Keratinocyte (primary cell): ENCODE results near the gene BNIP3. TPM values are rescaled to one million over a fixed set of nuclear protein-coding genes. Genes with fewer than 3 reads are reported as not detected.

Experiments
- DNase-seq: peaks from one replicate; pipeline ENCODE4 v3.0.0-alpha.2; 2011; ENCODE audit warnings: low read depth, missing footprints, low spot score
- FAIRE-seq: peaks from 2 replicates; lab custom pipeline; 2011; peaks lifted over from hg19 to GRCh38; lab: Jason Lieb, UNC
- H2AFZ ChIP-seq: 2 replicates; pipeline ENCODE4 v1.6.0; 2012; ENCODE audit warnings: low read length, control low read depth, inconsistent platforms; ENCODE audit not compliant: control insufficient read depth
- H3K27ac ChIP-seq: 2 replicates; pipeline ENCODE4 v1.5.1; 2011; ENCODE audit warnings: low read length; ENCODE audit not compliant: control insufficient read depth, insufficient read depth
- H3K27me3 ChIP-seq: 3 replicates; pipeline ENCODE4 v1.6.0; 2011; ENCODE audit warnings: low read length; ENCODE audit not compliant: control insufficient read depth, insufficient read depth; ENCODE audit errors: extremely low read depth
- H3K36me3 ChIP-seq, 2 experiments: 2 replicates in 1 of 2; 3 replicates in 1 of 2; pipeline ENCODE4 v1.5.1; 2011; ENCODE audit warnings: low read length in 2 of 2, mild to moderate bottlenecking in 1 of 2; ENCODE audit not compliant: control insufficient read depth in 2 of 2, insufficient read depth in 2 of 2; ENCODE audit errors: extremely low read depth in 1 of 2
- H3K4me1 ChIP-seq: 3 replicates; pipeline ENCODE4 v1.5.1; 2011; ENCODE audit warnings: low read length; ENCODE audit not compliant: control insufficient read depth, insufficient read depth; ENCODE audit errors: extremely low read depth
- H3K4me2 ChIP-seq: 3 replicates; pipeline ENCODE4 v1.6.0; 2011; ENCODE audit warnings: low read depth, low read length; ENCODE audit not compliant: control insufficient read depth, insufficient read depth; ENCODE audit errors: extremely low read depth
- H3K4me3 ChIP-seq, 3 experiments: fragments of 200-600 bp in 1 of 3; sonication (generic) in 1 of 3; 2 replicates in 2 of 3; 3 replicates in 1 of 3; pipeline ENCODE4 v1.5.1; 2011 to 2016; ENCODE audit warnings: low read length in 3 of 3, mild to moderate bottlenecking in 3 of 3, control low read depth in 2 of 3, inconsistent platforms in 1 of 3, low read depth in 1 of 3, mixed read lengths in 1 of 3, mixed run types in 1 of 3, moderate library complexity in 1 of 3; ENCODE audit not compliant: control insufficient read depth in 2 of 3, insufficient read depth in 2 of 3; ENCODE audit errors: extremely low read depth in 1 of 3
- H3K79me2 ChIP-seq: 2 replicates; pipeline ENCODE4 v1.6.0; 2012; ENCODE audit warnings: low read length; ENCODE audit not compliant: control insufficient read depth, insufficient read depth
- H3K9ac ChIP-seq: 3 replicates; pipeline ENCODE4 v1.6.0; 2011; ENCODE audit warnings: low read length; ENCODE audit not compliant: control insufficient read depth, insufficient read depth; ENCODE audit errors: extremely low read depth
- H3K9me1 ChIP-seq: 3 replicates; pipeline ENCODE4 v1.6.0; 2011; ENCODE audit warnings: low read length; ENCODE audit not compliant: control insufficient read depth, insufficient read depth; ENCODE audit errors: extremely low read depth
- H3K9me3 ChIP-seq: 2 replicates; pipeline ENCODE4 v1.5.1; 2012; ENCODE audit warnings: low read depth, low read length; ENCODE audit not compliant: control insufficient read depth
- H4K20me1 ChIP-seq: 3 replicates; pipeline ENCODE4 v1.6.0; 2011; ENCODE audit warnings: low read length; ENCODE audit not compliant: control insufficient read depth, insufficient read depth; ENCODE audit errors: extremely low read depth
- CTCF ChIP-seq, 3 experiments: IDR thresholded peaks in 1 of 3; conservative IDR thresholded peaks in 1 of 3; optimal IDR thresholded peaks in 1 of 3; 2 replicates in 2 of 3; 3 replicates in 1 of 3; pipeline versions ENCODE3 to v1.5.1; 2011; ENCODE audit warnings: low read length in 3 of 3, mild to moderate bottlenecking in 3 of 3, moderate library complexity in 2 of 3, control low read depth in 1 of 3, inconsistent platforms in 1 of 3; ENCODE audit not compliant: insufficient read depth in 2 of 3; ENCODE audit errors: extremely low read depth in 1 of 3
- EZH2 ChIP-seq: IDR thresholded peaks from one replicate; pipeline ENCODE4 v1.6.1; 2012; ENCODE audit warnings: inconsistent platforms, mild to moderate bottlenecking, low read length, moderate library complexity
- dilution Hi-C: fragments of 300-500 bp; cut with MboI; formaldehyde crosslinking; loops from one replicate; pipeline ENCODE4 v1.7.0; 2020; ENCODE audit warnings: low sequenced_read_pairs; ENCODE audit not compliant: extremely low pct_ligation_motif_present
- polyA plus RNA-seq, 5 experiments: library from polyadenylated mRNA; depleted of rRNA in 3 of 5; stranded (reverse) in 3 of 5; stranded (forward) in 1 of 5; unstranded in 1 of 5; fragments of >200 nt; gene quantifications; 1 replicate in 1 of 5; 2 replicates in 3 of 5; 3 replicates in 1 of 5; pipeline versions ENCODE4 v1.2.1 to v1.2.3, GENCODE V29; 2011 to 2012; ENCODE audit warnings: missing spikeins in 2 of 5, low read depth in 1 of 5, low replicate concordance in 1 of 5

Gene BNIP3
- polyA plus RNA-seq, 1 donor (not counting 4 experiments of a cell fraction or from before 2014, with no cell fraction given) = 77.9 TPM

DNA sequence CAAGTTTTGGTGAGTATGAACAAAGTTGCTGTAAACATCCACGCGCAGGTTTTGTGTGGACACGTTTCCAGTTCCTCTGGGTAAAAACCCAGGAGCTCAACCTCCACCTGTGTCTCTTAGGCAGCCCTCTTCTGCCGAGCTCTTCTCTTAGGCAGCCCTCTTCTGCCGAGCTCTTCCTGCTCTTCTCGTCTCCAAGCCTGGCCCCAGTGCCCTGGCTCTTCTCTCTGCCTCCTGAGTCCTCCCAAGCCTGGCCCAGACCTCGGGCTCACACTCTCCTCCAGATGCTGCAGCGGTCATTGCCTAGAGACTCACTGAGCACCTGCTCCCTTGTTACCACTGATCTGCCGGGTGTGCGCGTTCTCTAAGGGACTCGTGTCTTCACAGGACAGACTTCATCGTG lies 38.7 kb upstream of the BNIP3 start:
- Histone ChIP-seq H3K79me2 (no peaks in the 10 kb centered on the region), H3K36me3 (no peaks in the 10 kb centered on the region), H4K20me1 (no peaks in the 10 kb centered on the region), H3K27ac (no peak overlapping the region), H3K4me1 (peaks cover 6% of the 10 kb centered on the region), H3K9me3 (no peaks in the 10 kb centered on the region), H3K4me3 (no peak overlapping the region), H2AFZ (no peak overlapping the region), H3K9me1 (no peaks in the 10 kb centered on the region), H3K4me2 (no peak overlapping the region), H3K9ac (no peak overlapping the region), H3K27me3 (peaks cover 4% of the 10 kb centered on the region)
- dilution Hi-C loops = no loop called here
- DNase-seq = no peak
- FAIRE-seq = no peak
- TF ChIP-seq EZH2 (no peak), CTCF (optimal IDR thresholded peaks at IDR 0.05 in 1 of 3, IDR thresholded peaks at IDR 0.05 in 1 of 3, conservative IDR thresholded peaks at IDR 0.05 in 1 of 3; ENCODE audit: extremely low read depth in 1 of 3, insufficient read depth in 2 of 3, low read length in 3 of 3) (no peak)

DNA sequence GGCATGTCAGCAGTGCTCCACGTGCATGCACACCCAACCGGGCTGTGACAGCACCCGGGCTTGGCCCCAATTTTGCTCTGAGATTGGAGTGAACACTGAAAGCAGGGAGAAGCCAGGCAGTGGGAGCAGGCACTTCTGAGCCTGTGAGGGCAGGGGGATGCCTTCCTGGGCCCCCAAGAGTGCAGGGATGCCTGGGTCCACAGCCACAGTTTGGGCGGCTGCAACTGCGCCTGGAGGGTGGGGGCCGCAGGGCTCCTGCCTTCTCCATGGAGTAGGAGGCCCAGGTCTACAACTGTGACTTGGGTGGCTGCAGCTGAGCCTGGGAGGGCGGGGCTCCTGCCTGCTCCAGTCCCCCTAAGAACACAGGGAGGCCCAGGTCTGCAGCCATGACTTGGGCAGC lies 37.6 kb upstream of the BNIP3 start:
- H4K20me1 ChIP-seq = no peaks in the 10 kb centered on the region
- no peaks in the 10 kb centered on the region for H3K9me1 ChIP-seq
- no peak overlapping the region for H3K4me2 ChIP-seq
- dilution Hi-C loops = no loop called here
- TF ChIP-seq CTCF (optimal IDR thresholded peaks at IDR 0.05 in 1 of 3, IDR thresholded peaks at IDR 0.05 in 1 of 3, conservative IDR thresholded peaks at IDR 0.05 in 1 of 3; ENCODE audit: extremely low read depth in 1 of 3, insufficient read depth in 2 of 3, low read length in 3 of 3) (no peak), EZH2 (no peak)
- H3K27me3 ChIP-seq = no peaks in the 10 kb centered on the region
- H3K27ac ChIP-seq = no peak overlapping the region
- no peak for FAIRE-seq
- H2AFZ ChIP-seq = no peak overlapping the region
- H3K4me3 ChIP-seq = no peak overlapping the region
- no peaks in the 10 kb centered on the region for H3K36me3 ChIP-seq
- no peak for DNase-seq
- no peaks in the 10 kb centered on the region for H3K9me3 ChIP-seq
- H3K4me1 ChIP-seq = peaks cover 6% of the 10 kb centered on the region
- H3K79me2 ChIP-seq = no peaks in the 10 kb centered on the region
- no peak overlapping the region for H3K9ac ChIP-seq
